GM19328 (cell line): ENCODE results near the gene TMEM121B.

ENCODE experiments used
- ATAC-seq: cut with Tn5 transposase; IDR thresholded peaks from one replicate; pipeline ENCODE4 v1.9.1; 2021; ENCODE audit warnings: mild to moderate bottlenecking, moderate library complexity; ENCODE audit not compliant: unreplicated experiment

The TMEM121B gene

DNA sequence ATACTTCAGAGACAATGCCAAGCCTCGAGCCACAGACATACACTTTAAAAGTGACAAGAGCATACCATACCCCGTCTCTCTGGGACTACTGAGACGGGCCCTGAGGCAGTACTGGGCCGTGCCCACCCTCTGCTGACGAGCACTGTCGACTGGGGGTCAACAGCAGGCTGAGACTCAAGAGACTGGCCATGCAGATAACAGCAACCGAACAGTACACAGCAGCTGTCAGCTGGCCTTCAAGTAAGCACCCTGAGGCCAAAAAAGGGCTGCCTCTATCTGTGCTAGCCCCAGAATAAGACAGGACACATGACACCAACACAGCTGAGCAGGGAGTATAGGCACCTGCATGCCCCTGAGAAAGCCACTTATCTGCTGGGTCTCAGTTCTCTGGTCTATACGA is 18.9 kb upstream of the TMEM121B start:
- no peak for ATAC-seq

DNA sequence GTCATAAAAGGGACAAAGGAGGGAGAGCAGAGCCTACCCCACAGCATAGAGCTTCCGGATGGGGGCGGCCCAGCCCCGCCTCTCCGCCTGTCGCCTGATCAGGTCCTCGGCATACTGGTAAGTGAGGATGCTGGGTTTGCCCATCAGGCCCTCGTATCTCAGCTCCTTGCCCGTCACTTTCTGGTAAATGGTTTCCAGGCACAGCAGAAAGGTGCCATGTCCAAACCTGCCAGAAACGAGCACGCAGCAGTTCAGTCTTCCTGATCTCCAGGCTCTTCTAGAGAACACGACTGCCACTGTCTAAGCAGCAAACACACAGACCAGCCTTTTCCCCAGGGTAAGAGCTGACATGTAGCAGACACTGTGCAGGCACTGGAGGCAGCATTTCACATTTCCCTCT is 17.4 kb upstream of the TMEM121B start:
- no peak for ATAC-seq

DNA sequence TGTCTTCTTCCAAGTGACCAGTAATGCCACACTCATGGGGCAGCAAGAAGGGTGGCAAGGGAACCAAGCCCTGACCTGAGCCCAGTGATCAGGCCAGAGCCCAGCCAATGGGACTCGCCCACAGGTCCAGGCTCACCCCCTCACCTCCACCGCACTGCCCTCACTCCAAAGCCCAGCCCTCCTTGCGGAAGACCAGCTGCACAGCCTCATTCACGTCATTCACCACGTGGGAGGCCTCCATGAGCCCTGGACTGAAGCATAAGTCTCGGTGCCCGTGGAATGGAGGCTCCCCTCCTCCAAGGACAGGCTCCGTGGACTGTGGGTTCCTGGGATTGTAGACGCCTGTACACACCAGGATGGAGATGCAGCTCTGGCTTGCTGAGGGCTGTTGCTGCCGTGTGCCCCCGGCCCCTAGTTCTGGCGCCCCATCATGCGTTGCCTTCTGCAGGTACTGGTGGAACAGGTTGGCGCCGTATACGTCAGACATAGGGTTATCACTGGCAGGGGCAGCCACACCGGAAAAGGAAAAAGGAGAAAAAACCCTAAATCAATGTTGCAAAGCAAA is 16.8 kb upstream of the TMEM121B start:
- ATAC-seq, result no peak

DNA sequence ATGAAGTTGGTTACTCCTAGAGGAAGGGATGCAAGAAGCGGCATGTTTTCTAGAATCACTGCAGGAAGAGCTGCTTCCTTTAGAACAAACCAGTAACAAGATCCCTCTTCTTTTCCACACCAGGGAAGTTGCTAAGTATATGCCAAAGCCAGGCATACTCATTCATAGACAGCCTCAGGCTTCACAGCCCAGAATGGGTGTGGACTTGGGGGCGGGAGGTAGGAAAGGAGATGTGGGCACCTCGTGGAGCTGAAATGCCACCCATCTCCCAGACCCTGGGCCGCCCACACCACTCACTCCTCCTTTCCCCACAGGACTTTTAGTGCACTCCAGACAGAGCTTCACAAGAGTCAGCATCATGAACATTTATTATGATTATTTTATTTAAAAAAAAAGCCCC is 16.0 kb upstream of the TMEM121B start:
- ATAC-seq, result no peak

GRCh38 chr22:17135153-17135760 is 14.1 kb upstream of the TMEM121B start:
- ATAC-seq, result no peak

DNA sequence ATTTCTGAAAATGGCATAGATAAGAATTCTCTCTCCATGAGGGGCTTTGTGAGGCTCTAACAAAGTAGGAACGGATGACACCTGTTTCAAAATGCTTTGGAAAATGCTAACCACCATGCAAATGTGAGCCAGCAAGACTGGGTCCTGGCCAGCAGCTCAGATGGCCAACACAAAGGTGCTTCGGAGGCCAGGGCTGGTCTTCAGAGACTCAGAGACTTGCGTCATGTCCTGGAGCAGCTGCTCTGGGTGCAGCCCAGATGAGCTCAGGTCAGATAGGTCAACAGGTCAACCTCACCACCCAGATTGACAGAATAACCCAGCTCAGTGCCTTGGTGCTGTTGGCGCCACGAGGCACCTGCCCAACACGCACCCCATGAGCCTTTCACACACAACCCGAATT is 12.0 kb upstream of the TMEM121B start:
- ATAC-seq, result no peak

GRCh38 chr22:17132112-17132511 is 11.0 kb upstream of the TMEM121B start:
- no peak for ATAC-seq

DNA sequence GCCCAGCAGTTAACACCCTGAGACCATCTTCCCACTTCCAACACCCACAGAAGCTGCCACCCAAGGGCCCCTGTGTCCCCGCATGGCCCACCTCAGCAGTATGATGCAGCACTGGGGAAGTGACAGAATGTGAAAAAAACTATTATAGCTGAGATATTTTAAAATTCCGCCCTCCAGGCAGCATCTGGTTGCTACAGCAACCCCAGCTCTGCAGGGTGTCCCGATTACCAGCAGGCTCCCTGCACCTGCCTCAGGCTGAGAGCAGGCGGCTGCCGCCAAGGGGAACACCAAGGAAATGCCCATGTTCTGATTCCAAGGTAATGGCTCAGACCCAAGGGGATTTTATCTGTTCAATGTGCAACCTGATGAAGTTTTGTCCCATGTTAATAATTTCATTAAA is 10.5 kb upstream of the TMEM121B start:
- ATAC-seq, result no peak

- no peak for ATAC-seq
Observed at GRCh38 chr22:17130199-17130598, 9.0 kb upstream of the TMEM121B start.

DNA sequence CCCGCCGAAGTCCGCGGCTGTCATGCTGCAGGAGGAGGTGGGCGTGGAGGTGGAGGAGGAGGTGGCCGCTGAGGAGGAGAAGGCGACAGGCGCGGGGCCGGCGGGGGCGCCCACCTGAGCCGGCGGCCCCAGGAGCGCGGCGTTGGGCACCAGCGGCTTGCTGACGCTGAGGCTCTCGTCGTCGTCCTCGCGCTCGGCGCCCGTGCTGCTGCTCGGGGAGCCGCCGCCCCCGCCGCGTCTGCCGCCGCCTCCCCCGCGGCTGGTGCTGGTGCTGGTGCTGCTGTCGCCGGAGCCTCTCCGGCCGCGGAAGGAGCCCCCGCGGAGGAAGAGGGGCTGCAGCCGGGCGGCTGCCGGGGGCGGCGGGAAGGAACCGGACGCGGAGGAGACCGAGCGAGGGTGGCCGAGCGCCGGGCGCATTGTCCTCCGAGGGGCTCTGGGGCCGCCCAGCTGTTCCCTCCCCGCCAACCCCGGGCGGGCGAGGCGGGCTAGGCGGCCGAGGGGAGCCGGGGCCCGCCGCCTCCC is 388 bp downstream of the TMEM121B start:
- ATAC-seq, result no peak

- no peak for ATAC-seq
Observed at GRCh38 chr22:17120281-17120680, 879 bp downstream of the TMEM121B start.

GRCh38 chr22:17119481-17120202 is 1.5 kb downstream of the TMEM121B start:
- no peak for ATAC-seq

- ATAC-seq, result no peak
Observed at GRCh38 chr22:17118342-17118741, 2.8 kb downstream of the TMEM121B start.

GRCh38 chr22:17117890-17118289 is 3.3 kb downstream of the TMEM121B start:
- no peak for ATAC-seq

GRCh38 chr22:17117400-17117799 is 3.8 kb downstream of the TMEM121B start:
- no peak for ATAC-seq

DNA sequence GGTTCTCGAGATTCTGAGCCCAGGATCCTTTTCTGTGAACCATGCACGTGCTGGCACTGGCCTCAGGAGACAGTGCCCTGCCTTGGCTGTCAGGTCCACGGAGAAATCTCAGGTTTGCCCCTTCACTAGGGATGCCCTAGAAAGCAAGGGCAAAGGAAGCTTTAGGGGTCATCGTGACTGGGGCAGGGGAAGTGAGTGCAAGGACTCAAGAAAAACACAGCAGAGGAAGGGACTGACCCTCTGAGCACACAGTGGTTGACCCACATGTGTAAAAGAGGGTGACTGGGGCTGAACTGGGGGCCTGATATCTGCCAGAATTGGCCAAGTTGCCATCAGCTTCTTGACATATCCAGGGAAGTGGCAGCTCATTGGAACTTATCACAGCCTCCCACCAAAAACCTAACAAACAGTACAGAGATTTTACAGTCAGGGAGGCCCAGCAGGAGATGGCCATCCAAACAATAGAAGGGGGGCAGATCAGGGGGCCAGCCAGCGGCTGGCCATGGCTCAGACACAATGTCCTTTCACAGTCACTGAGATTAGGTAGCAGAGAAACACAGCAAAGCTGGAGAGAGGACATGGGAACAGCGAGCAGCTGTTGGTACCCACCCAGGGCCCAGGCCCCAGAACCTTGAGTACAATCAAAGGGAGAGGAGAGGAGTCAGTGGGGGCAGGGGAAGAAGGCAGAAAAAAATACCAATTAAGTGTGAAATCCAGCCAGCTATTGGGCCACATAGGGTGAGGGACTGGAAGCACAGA is 4.4 kb downstream of the TMEM121B start:
- ATAC-seq, result no peak

DNA sequence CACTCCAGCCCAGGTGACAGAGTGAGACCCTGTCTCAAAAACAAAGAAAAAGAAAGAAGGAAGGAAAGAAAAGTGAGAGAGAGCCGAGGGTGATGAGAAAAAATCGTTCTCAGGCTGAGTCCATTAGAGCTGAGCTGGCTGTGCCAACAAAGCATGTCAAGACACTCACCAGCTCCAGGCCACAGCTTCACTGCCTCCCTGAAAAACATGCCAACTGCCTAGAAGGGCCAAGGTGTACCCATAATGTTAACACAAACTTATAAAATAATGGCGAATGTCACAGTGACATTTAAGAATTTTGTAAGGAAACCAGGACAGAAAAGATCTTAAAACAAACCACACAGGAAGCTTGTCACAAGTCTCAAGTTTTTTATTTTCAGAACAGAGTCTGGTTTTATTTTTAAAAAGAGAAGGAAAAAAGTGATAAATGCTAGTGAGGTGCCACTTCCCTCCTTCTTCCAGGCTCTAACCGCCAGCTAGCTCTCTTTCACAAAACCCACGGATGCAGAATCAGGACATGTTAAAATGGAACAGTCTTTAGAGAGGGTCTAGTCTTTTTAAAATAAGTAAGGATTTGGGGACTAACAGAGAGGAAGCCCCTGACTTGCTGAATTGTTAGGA is 5.1 kb downstream of the TMEM121B start:
- no peak for ATAC-seq

- ATAC-seq, result no peak
Observed at GRCh38 chr22:17115236-17115635, 5.9 kb downstream of the TMEM121B start.

- ATAC-seq, result no peak
Observed at GRCh38 chr22:17114898-17115235, 6.3 kb downstream of the TMEM121B start.

DNA sequence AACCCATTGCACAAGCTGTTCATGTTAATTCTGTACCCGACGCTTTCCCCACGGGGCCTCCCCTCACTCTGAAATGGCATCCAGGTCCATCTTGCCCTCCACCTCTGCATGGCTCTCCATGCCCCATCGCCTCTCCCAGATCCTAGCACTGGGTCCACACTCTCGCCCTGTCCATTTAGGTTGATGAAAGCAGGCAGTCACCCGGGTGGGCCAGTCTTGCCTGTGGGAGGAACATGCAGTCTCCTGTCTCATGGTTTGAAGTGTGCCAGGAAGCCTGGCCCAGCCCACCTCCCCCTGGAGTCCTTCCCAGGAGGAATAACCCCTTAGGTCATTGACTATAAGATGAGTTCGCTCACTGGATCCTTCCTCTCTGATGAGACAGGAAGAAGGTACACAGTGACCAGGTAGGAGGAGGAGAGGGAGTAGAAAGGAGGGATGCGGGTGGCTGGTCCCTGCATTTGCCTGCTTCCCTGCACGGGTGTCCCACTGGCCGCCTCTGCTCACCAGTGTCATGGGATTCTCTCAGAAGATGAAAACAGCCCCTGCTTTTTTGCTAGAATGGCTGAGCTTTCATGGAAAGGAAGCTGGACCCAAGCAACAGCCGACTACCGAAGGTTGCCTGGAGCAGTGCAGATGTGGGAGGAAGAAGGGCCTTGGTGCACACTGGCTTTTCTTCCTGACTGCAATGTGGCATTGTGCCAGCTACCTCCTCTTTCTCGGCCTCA is 6.8 kb downstream of the TMEM121B start:
- no peak for ATAC-seq

DNA sequence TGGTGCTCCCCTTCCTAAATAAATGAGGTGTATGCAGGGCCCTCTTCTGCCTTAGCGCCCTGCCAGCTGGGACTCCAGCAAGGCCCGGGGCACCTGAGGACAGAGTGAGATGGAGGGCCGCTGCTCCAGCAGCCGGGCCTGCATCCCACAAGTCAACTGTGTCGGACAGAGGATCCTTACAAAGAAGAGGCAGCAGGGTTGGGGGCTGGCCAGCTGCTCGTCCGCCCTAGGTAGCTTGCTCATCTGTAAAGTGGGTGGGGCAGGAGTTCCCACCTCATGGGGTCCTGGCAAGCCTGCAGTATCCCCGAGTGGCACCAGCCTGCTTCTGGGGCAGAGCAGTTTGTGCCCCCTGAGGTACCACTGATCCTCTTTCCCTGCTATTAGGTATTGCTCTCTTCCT is 7.6 kb downstream of the TMEM121B start:
- no peak for ATAC-seq
